Hippocampal formation (tissue), 2 donors: ENCODE results near the gene ARHGAP22.
A peak's percentile ranks its signal among the peaks of the same experiment; 100 is the strongest.

Source experiments
- DNase-seq, 2 donors: peaks; one replicate each; lab custom pipeline; 2025; lab: John Stamatoyannopoulos, UW

The ARHGAP22 gene

GRCh38 chr10:48511875-48512231, 93.0 kb downstream of the ARHGAP22 start:
- DNase-seq: no peak

- DNase-seq: no peak
Measured at GRCh38 chr10:48511066-48511874, 93.6 kb downstream of the ARHGAP22 start.

- DNase-seq: no peak
Measured at GRCh38 chr10:48509974-48510692, 94.7 kb downstream of the ARHGAP22 start.

- no peak for DNase-seq
Measured at GRCh38 chr10:48508791-48509772, 95.8 kb downstream of the ARHGAP22 start.

- DNase-seq: no peak
Measured at GRCh38 chr10:48507933-48508790, 96.7 kb downstream of the ARHGAP22 start.

GRCh38 chr10:48507494-48507893, 97.4 kb downstream of the ARHGAP22 start:
- DNase-seq: no peak

GRCh38 chr10:48506147-48506917, 98.5 kb downstream of the ARHGAP22 start:
- peak in 1 of 2 donors; percentile 18 for DNase-seq

- no peak for DNase-seq
Measured at GRCh38 chr10:48505394-48506112, 99.3 kb downstream of the ARHGAP22 start.

- DNase-seq: no peak
Measured at GRCh38 chr10:48504141-48504885, 100.6 kb downstream of the ARHGAP22 start.

GRCh38 chr10:48503293-48503911, 101.5 kb downstream of the ARHGAP22 start:
- no peak for DNase-seq

- DNase-seq: no peak
Measured at GRCh38 chr10:48502791-48503190, 102.1 kb downstream of the ARHGAP22 start.

GRCh38 chr10:48501787-48502771, 102.8 kb downstream of the ARHGAP22 start:
- no peak for DNase-seq

- DNase-seq: no peak
Measured at GRCh38 chr10:48501226-48501625, 103.6 kb downstream of the ARHGAP22 start.

GRCh38 chr10:48500771-48501170, 104.1 kb downstream of the ARHGAP22 start:
- DNase-seq: no peak

- no peak for DNase-seq
Measured at GRCh38 chr10:48498940-48499510, 105.8 kb downstream of the ARHGAP22 start.

GRCh38 chr10:48497780-48498770, 106.8 kb downstream of the ARHGAP22 start:
- DNase-seq: no peak
